Measurements from ENCODE around the gene LATS2.
A peak's percentile ranks its signal among the peaks of the same experiment; 100 is the strongest.

Gene LATS2

DNA sequence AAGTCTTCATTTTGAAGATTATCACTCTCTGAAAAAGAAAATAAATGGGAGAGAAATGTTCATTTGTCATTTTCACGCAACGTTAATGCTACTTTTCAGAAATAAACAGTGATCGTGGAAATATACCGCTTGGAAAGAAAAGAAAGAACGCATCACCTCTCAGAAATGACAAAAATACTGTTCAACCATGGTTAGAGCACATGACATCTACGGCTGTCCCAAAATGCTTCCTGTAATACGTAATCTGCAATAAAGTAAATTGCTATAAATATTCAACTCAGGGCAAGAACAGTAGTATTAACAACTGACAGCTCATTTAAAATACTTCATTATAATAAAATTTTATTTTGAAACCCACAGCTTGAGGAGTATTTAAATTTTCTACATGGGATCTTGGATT is 15.2 kb downstream of the LATS2 start:
- DNase-seq = no peak

GRCh38 chr13:21045100-21045499 is 16.3 kb downstream of the LATS2 start:
- DNase-seq = no peak

DNA sequence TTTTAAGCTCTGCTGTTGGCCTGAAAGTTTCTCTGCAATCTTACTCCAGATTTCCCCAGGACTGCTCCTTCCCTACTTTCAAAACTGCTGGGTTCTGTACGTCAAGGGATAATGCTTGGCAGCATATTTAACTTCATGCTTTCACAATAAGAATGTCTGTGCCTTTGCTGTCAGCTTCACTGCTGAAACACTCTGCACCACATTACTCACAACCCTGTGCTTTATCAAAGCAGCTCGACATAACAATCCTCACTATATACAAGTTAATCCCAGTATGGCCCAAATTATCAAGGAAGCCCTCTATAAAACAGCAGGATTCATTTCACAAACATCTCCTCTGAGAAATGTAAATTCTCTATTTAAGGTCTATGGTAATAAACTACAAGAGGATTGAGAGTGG is 17.5 kb downstream of the LATS2 start:
- DNase-seq = no peak

DNA sequence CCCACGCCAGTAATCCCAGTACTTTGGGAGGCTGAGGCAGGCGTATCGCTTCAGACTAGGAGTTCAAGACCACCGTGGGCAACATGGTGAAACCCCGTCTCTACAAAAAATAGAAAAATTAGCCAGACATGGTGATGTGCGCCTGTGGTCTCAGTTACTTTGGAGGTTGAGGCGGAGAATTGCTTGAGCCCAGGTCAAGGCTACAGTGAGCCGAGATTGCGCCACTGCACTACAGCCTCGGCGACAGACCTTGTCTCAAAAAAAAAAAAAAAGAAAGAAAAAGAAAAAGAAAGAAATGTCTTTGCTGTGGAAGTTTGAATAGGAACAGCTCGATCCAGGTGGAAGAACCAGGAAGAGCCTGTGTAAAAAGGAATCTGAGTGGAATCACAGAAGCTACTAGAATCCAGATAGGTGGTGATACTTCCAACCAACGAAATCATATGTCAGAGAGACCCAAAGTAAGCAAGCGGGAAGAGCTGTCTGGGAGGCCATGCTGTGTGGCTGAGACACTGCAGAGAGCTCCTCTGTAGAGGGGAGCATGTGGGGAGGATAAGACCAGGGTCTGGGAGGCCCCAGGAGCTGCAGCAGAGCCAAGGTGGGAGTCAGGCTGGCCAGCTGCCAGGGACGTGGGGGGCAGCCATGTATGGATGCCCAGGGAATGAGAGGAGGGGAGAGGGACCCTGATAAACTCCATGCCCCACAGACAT is 21.1 kb downstream of the LATS2 start:
- no peak for DNase-seq

DNA sequence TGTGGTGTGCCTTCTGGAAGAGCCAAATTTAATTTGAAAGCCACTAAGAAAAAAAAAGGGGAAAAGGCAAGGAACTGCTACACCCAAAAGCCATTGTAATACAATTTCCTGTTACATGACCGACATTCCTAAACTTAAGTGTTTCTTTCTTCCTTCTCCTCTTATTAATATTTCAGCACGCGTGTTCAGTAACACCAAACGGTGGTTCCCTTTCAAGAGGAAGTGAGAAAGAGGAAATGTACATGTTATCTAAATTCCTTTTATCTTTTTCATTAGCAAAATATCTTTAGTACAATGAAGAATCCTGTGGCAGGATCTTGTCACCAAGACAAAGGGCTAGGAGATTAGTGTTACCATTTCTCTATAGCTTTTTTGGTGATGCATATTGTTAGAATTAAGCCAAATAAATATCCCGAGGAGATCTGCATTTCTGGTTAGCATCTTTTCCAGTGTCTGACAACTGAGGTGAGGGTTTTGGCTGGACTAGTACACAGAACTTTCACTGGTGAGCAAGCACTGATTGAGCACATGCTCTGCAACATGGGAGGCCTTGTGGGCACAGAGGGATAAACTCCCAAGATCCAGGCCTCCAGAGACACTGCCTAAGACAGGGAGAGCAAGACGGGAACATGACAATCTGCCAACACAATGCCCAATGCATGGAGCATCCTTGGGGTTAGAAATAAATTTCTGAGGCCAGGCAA is 22.1 kb downstream of the LATS2 start:
- DNase-seq = no peak

- DNase-seq = no peak
These were observed 23.7 kb downstream of the LATS2 start for GRCh38 chr13:21037656-21038055.

DNA sequence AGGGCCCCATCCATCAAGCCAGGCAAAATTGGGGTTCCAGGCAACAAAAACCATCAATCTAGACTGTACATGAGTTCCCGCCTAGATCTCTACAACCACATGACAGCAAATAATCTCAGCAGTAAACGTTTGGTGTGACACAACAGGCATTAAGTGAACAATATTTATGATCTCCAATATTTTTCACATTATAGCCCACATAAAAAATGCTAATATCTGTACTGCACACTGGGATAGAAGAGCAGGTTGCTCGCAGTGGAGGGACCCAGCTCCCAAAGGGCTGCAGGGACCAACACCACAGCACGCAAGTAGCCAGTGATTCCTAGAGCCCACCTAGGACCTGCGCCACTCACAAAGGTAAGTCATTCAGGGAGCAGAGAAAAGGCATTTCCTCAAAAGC is 25.9 kb downstream of the LATS2 start:
- DNase-seq = no peak

- DNase-seq = peak; percentile 38
These were observed 26.7 kb downstream of the LATS2 start for GRCh38 chr13:21034603-21035191.

DNA sequence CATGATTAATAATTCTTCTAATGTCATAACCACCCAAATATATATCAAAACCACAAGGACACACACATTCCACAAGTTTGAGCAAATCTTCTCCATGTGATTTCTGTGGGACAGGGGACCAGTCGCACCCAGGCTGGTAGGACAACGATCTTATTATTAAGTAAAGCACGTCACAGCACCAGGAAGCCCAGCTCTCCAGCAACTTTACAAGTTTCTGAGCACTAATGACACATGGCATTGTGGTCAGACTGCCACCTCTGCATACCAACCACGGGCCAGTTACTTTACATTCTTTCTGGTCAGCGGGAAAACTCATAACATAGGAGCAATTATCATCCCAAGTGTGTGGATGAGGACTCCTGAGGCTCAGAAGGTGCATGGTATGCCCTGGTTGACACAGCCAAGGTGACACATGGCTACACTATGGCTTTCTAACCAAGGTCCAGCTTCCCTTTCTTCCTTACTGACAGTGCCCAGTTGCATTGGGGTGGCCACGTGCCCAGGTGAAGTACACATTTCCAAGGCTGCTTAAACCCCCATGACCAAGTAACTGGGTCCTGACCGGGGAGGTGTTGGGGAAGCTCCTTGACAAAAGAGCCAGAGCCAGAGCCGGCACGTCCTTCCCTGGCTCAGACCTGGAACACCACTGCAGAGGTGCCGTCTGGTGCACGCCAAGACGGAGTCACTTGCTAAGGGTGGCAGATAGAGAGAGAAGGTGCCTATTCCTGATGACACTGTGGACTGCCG is 27.4 kb downstream of the LATS2 start:
- DNase-seq = peak; percentile 36

DNA sequence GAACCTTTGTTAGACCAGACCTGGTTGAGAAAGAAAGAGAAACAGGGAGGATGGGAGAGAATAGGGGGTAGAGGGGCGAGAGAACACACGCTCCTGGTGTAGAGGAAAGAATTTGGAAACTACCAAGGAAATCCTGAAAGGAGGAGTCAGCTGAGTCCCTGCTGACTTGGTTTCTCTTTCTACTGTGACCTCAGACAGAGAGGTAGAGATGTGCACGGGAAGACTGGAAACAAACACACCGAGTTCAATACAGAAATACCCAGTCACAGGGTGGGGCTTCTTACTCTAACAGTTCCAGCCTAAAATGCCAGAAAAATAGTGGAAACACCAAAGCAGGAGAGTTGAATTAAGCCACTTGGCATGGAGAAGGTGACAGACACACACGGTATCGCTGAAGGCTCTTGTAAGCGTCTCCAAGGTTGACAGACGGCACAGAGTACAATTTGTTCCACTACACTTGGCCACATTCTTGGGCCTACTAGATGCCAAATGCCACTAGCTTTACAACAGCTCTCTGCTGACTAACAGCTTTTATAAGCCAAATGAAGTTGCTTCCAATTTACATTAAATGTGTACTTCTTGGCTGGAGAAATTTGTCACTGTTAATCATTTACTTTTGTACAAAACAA is 28.1 kb downstream of the LATS2 start:
- peak; percentile 67 for DNase-seq

DNA sequence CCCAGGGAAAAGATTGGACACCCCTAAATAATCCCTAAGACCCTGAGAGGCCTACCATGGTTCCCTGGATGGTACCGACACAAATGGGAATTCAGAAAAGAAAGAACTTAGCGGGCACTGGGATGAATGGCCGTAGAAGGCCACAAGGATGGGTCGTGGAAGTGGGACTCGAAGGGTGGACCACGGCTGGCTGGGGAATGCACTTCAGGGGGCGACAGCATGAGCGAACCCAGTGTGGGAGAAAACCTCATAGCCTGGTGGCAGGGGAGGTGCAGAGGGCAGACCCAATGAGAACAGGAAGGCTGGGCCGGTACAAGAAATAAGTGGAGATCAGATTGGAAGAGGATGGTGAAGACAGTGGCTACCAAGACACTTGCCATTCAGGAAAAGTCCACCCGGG is 28.7 kb downstream of the LATS2 start:
- no peak for DNase-seq

DNA sequence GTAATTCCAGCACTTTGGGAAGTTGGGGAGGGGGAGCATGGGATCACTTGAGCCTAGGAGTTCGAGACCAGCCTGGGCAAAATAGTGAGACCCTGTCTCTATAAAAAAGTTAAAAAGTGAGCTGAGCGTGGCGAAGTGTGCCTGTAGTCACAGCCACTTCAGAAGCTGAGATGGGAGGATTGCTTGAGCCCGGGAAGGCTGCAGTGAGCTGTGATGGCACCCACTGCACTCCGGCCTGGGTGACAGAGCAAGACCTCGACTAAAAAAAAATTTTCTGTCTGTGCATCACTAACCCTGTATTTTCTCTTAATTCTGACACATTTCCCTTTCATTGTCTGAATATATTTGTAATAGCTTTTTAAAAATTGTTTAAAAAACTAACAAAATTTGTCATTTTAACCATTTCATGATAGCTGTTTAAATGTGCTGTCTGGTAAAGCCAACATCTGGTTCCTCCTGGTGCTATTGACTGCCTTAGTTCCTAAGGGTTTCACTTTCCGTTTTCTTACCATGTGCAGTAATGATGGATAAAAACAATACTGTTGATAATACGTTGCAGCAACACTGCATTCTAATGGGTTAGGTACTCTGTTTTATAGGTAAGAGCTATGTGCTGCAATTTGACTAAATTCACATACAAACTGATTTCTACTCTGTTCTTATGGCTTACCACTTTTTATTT is 29.7 kb downstream of the LATS2 start:
- no peak for DNase-seq

- no peak for DNase-seq
These were observed 35.8 kb downstream of the LATS2 start for GRCh38 chr13:21025539-21025938.

GRCh38 chr13:21022056-21022979 is 39.1 kb downstream of the LATS2 start:
- no peak for DNase-seq

GRCh38 chr13:21020581-21020980 is 40.8 kb downstream of the LATS2 start:
- DNase-seq = no peak

DNA sequence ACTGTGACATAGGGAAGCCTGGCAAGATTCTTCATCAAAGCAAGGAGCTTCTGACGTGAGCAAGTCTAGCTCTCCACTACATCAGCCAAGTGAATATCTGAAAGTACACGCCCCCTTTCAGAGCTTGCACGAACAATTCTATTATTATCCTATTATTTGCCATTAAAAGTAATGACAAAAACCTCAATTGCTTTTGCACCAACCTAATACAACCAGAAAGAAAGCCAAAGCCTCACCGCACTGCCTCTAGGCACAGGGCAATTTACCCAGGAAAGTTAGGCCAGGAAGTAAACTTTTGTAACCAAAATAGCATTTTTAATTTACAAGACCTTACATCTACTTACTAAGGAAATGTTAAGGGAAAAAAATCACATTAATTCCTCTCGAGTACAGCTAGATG is 41.2 kb downstream of the LATS2 start:
- no peak for DNase-seq

- no peak for DNase-seq
These were observed 43.2 kb downstream of the LATS2 start for GRCh38 chr13:21018220-21018619.

GRCh38 chr13:21016487-21016886 is 44.9 kb downstream of the LATS2 start:
- DNase-seq = no peak

DNA sequence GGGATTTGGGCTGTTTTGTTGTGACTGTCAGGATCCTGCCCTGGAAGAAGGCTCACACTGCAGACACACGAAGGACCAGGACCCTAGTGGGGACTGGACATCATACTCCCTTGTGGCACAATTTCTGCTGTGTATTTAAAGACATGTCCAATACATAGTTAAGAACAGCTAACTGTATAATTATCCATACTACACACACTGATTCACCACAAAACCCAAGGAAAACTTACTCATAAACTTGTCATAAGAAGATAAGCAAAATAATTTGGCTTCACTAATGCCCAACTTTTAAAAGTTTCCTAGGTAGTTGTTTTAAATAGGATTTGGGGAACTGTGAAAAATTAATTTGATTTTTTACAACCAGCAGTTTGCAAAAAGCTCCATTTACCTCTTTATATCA is 46.1 kb downstream of the LATS2 start:
- no peak for DNase-seq

- no peak for DNase-seq
These were observed 46.8 kb downstream of the LATS2 start for GRCh38 chr13:21014502-21015170.

- DNase-seq = no peak
These were observed 47.3 kb downstream of the LATS2 start for GRCh38 chr13:21014139-21014501.
